HepG2 (cell line): ENCODE data around the gene PPP1R9B. TPM values are rescaled to one million over a fixed set of nuclear protein-coding genes. Genes with fewer than 3 reads are reported as not detected.

ENCODE experiments used
- ARID2 ChIP-seq: sonication (generic); formaldehyde crosslinking; IDR thresholded peaks from 2 replicates; pipeline ENCODE4 v1.8.1; 2022; ENCODE audit warnings: mild to moderate bottlenecking, missing genetic modification reagents, borderline replicate concordance
- CCAR2 ChIP-seq: fragments of 200-400 bp; formaldehyde crosslinking; optimal IDR thresholded peaks from 2 replicates; pipeline ENCODE3; 2018; ENCODE audit warnings: low read depth, mild to moderate bottlenecking, low read length, moderate library complexity
- CHCHD3 ChIP-seq: sonication (generic); formaldehyde crosslinking; IDR thresholded peaks from 2 replicates; pipeline ENCODE4 v1.8.0; 2022; ENCODE audit warnings: mild to moderate bottlenecking, missing genetic modification reagents, moderate library complexity
- EED ChIP-seq: sonication (generic); formaldehyde crosslinking; IDR thresholded peaks from 2 replicates; pipeline ENCODE4 v1.5.0; 2020; ENCODE audit warnings: mild to moderate bottlenecking, missing genetic modification reagents
- ERF ChIP-seq: IDR thresholded peaks from 2 replicates; pipeline ENCODE4 v1.6.1; 2018; ENCODE audit warnings: missing biosample characterization, missing genetic modification reagents
- HNRNPL ChIP-seq: fragments of 200-400 bp; formaldehyde crosslinking; IDR thresholded peaks from 2 replicates; pipeline ENCODE4 v1.6.1; 2017; ENCODE audit warnings: mild to moderate bottlenecking, low read depth, low read length
- KDM4B ChIP-seq: sonication (generic); formaldehyde crosslinking; IDR thresholded peaks from 2 replicates; pipeline ENCODE4 v1.4.0; 2020; ENCODE audit warnings: missing genetic modification reagents
- KLF13 ChIP-seq: sonication (generic); formaldehyde crosslinking; IDR thresholded peaks from 2 replicates; pipeline ENCODE4 v1.4.0; 2020; ENCODE audit warnings: mild to moderate bottlenecking, missing genetic modification reagents
- KLF9 ChIP-seq: IDR thresholded peaks from 2 replicates; pipeline ENCODE4 v1.6.1; 2016; ENCODE audit warnings: low read depth
- MEIS2 ChIP-seq: sonication (generic); formaldehyde crosslinking; IDR thresholded peaks from 2 replicates; pipeline ENCODE4 v1.9.0; 2021; ENCODE audit warnings: mild to moderate bottlenecking, missing genetic modification reagents
- MIER3 ChIP-seq: IDR thresholded peaks from 2 replicates; pipeline ENCODE4 v1.6.1; 2016; ENCODE audit warnings: missing compliant biosample characterization, borderline replicate concordance
- NCOR1 ChIP-seq: fragments of 200-600 bp; sonication (generic); IDR thresholded peaks from 2 replicates; pipeline ENCODE4 v1.7.0; 2017; ENCODE audit warnings: antibody characterized with exemption, low read length, borderline replicate concordance
- TMF1 ChIP-seq: sonication (generic); formaldehyde crosslinking; IDR thresholded peaks from 2 replicates; pipeline ENCODE4 v1.8.1; 2022; ENCODE audit warnings: low read depth, missing genetic modification reagents
- ZFP36L1 ChIP-seq: sonication (generic); formaldehyde crosslinking; IDR thresholded peaks from 2 replicates; pipeline ENCODE4 v1.8.0; 2022; ENCODE audit warnings: mild to moderate bottlenecking, missing genetic modification reagents, moderate library complexity
- ZKSCAN8 ChIP-seq: IDR thresholded peaks from 2 replicates; pipeline ENCODE4 v1.6.1; 2016; ENCODE audit warnings: borderline replicate concordance, missing genetic modification reagents, missing compliant biosample characterization
- ZNF224 ChIP-seq: sonication (generic); formaldehyde crosslinking; IDR thresholded peaks from 2 replicates; pipeline ENCODE4 v1.5.0; 2020; ENCODE audit warnings: mild to moderate bottlenecking, missing genetic modification reagents
- ZNF225 ChIP-seq: sonication (generic); formaldehyde crosslinking; IDR thresholded peaks from 2 replicates; pipeline ENCODE4 v1.4.0; 2020; ENCODE audit warnings: mild to moderate bottlenecking, missing genetic modification reagents
- ZNF484 ChIP-seq: sonication (generic); formaldehyde crosslinking; IDR thresholded peaks from 2 replicates; pipeline ENCODE4 v1.5.1; 2020; ENCODE audit warnings: mild to moderate bottlenecking, low read depth, missing genetic modification reagents, borderline replicate concordance
- polyA plus RNA-seq, 8 experiments: library from polyadenylated mRNA; depleted of rRNA in 3 of 8; stranded (reverse) in 7 of 8; unstranded in 1 of 8; fragments of >200 nt; fragmentation: Illumina TruSeq in 4 of 8; extraction: Trizol in 4 of 8; gene quantifications; 2 replicates each; pipeline versions ENCODE4 v1.2.1 to v1.2.3, GENCODE V29; 2011 to 2016; ENCODE audit warnings: low read depth in 4 of 8, missing spikeins in 1 of 8, mixed read lengths in 1 of 8; ENCODE audit not compliant: insufficient read depth in 1 of 8
- total RNA-seq, 5 experiments: library from RNA; depleted of rRNA; stranded (reverse); fragments of >200 nt; fragmentation: Illumina TruSeq; extraction: Trizol; gene quantifications; 2 replicates each; pipeline ENCODE4 v1.2.3, GENCODE V29; 2016; ENCODE audit warnings: low read depth in 1 of 5
- TF ChIP-seq, protein P1 (sequence below): sonication (generic); formaldehyde crosslinking; IDR thresholded peaks from 2 replicates; pipeline ENCODE4 v1.5.1; 2020; ENCODE audit warnings: mild to moderate bottlenecking, moderate library complexity, missing genetic modification reagents
- TF ChIP-seq, protein P2 (sequence below): sonication (generic); formaldehyde crosslinking; IDR thresholded peaks from 2 replicates; pipeline ENCODE4 v1.4.0; 2020; ENCODE audit warnings: missing genetic modification reagents
- TF ChIP-seq, protein P3 (sequence below): sonication (generic); formaldehyde crosslinking; IDR thresholded peaks from 2 replicates; pipeline ENCODE4 v1.8.0; 2022; ENCODE audit warnings: mild to moderate bottlenecking, missing genetic modification reagents; ENCODE audit not compliant: insufficient replicate concordance
- TF ChIP-seq, protein P4 (sequence below): sonication (generic); formaldehyde crosslinking; IDR thresholded peaks from 2 replicates; pipeline ENCODE4 v1.5.1; 2020; ENCODE audit warnings: missing genetic modification reagents, mild to moderate bottlenecking, borderline replicate concordance

Gene PPP1R9B
- total and polyA plus RNA-seq, 2 of the 13 experiments (the other 11 are each of a cell fraction or from before 2014, with no cell fraction given) = 9.4 to 15.8 TPM

DNA sequence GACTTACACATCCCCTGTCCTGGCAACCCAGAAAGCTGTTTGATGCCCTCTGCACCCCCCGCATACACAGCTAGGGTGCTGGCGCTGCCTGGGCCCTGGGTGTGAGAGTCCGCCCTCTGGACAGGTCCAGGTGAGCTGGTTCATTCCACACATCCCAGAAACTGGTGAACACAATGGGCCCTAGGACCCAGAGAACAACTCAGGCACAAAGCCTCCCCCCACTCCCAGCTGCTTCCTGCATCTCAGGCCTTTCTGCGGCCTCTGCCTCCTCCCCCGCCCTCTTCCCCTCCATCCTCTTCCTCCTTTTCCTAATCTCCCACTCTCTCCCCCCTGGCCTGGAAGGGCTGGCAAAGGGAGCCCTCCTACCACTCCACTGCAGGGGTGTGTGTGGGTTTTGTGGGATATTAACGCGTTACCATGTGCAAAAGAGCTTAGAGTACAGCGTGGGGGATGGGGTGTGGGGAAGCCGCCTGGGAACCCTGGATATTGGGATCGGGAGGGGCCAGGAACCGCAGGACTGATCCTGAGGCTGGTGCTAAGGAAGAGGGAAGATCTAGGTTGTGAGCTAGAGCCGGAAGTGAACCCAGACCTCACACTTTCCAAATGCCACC, 1.6 kb upstream of the PPP1R9B start (continued):
- TF ChIP-seq, protein P1, sequence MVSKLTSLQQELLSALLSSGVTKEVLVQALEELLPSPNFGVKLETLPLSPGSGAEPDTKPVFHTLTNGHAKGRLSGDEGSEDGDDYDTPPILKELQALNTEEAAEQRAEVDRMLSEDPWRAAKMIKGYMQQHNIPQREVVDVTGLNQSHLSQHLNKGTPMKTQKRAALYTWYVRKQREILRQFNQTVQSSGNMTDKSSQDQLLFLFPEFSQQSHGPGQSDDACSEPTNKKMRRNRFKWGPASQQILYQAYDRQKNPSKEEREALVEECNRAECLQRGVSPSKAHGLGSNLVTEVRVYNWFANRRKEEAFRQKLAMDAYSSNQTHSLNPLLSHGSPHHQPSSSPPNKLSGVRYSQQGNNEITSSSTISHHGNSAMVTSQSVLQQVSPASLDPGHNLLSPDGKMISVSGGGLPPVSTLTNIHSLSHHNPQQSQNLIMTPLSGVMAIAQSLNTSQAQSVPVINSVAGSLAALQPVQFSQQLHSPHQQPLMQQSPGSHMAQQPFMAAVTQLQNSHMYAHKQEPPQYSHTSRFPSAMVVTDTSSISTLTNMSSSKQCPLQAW (CRISPR knock-in tag) = peak; percentile 87; the same call in 1 of the 2 replicates
- TF ChIP-seq ZKSCAN8 (CRISPR knock-in tag) = 0 out of 2 replicates have a peak, but pooled peaks have one; percentile 45
- TF ChIP-seq, protein P2, sequence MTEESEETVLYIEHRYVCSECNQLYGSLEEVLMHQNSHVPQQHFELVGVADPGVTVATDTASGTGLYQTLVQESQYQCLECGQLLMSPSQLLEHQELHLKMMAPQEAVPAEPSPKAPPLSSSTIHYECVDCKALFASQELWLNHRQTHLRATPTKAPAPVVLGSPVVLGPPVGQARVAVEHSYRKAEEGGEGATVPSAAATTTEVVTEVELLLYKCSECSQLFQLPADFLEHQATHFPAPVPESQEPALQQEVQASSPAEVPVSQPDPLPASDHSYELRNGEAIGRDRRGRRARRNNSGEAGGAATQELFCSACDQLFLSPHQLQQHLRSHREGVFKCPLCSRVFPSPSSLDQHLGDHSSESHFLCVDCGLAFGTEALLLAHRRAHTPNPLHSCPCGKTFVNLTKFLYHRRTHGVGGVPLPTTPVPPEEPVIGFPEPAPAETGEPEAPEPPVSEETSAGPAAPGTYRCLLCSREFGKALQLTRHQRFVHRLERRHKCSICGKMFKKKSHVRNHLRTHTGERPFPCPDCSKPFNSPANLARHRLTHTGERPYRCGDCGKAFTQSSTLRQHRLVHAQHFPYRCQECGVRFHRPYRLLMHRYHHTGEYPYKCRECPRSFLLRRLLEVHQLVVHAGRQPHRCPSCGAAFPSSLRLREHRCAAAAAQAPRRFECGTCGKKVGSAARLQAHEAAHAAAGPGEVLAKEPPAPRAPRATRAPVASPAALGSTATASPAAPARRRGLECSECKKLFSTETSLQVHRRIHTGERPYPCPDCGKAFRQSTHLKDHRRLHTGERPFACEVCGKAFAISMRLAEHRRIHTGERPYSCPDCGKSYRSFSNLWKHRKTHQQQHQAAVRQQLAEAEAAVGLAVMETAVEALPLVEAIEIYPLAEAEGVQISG (CRISPR knock-in tag) = peak; percentile 66; the same call in 1 of the 2 replicates
- TF ChIP-seq, protein P3, sequence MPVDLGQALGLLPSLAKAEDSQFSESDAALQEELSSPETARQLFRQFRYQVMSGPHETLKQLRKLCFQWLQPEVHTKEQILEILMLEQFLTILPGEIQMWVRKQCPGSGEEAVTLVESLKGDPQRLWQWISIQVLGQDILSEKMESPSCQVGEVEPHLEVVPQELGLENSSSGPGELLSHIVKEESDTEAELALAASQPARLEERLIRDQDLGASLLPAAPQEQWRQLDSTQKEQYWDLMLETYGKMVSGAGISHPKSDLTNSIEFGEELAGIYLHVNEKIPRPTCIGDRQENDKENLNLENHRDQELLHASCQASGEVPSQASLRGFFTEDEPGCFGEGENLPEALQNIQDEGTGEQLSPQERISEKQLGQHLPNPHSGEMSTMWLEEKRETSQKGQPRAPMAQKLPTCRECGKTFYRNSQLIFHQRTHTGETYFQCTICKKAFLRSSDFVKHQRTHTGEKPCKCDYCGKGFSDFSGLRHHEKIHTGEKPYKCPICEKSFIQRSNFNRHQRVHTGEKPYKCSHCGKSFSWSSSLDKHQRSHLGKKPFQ (CRISPR knock-in tag) = no peak
- TF ChIP-seq MIER3 = 0 out of 2 replicates have a peak, but pooled peaks have one; percentile 30
- no peak for TF ChIP-seq NCOR1
- TF ChIP-seq ZFP36L1 (CRISPR knock-in tag) = no peak
- no peak for TF ChIP-seq KDM4B (CRISPR knock-in tag)
- TF ChIP-seq KLF9 (CRISPR knock-in tag) = no peak
- TF ChIP-seq KLF13 (CRISPR knock-in tag) = no peak
- no peak for TF ChIP-seq HNRNPL
- no peak for TF ChIP-seq ERF (CRISPR knock-in tag)
- no peak for TF ChIP-seq CHCHD3 (CRISPR knock-in tag)
- no peak for TF ChIP-seq TMF1 (CRISPR knock-in tag)
- TF ChIP-seq, protein P4, sequence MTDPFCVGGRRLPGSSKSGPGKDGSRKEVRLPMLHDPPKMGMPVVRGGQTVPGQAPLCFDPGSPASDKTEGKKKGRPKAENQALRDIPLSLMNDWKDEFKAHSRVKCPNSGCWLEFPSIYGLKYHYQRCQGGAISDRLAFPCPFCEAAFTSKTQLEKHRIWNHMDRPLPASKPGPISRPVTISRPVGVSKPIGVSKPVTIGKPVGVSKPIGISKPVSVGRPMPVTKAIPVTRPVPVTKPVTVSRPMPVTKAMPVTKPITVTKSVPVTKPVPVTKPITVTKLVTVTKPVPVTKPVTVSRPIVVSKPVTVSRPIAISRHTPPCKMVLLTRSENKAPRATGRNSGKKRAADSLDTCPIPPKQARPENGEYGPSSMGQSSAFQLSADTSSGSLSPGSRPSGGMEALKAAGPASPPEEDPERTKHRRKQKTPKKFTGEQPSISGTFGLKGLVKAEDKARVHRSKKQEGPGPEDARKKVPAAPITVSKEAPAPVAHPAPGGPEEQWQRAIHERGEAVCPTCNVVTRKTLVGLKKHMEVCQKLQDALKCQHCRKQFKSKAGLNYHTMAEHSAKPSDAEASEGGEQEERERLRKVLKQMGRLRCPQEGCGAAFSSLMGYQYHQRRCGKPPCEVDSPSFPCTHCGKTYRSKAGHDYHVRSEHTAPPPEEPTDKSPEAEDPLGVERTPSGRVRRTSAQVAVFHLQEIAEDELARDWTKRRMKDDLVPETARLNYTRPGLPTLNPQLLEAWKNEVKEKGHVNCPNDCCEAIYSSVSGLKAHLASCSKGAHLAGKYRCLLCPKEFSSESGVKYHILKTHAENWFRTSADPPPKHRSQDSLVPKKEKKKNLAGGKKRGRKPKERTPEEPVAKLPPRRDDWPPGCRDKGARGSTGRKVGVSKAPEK = no peak
- peak; percentile 57 for TF ChIP-seq CCAR2
- TF ChIP-seq ZNF225 (CRISPR knock-in tag) = no peak
- TF ChIP-seq ZNF484 = no peak
- TF ChIP-seq ZNF224 (CRISPR knock-in tag) = no peak
- TF ChIP-seq MEIS2 = no peak
- peak; percentile 76; the same call in 1 of the 2 replicates for TF ChIP-seq EED (CRISPR knock-in tag)
- no peak for TF ChIP-seq ARID2 (CRISPR knock-in tag)
